Ovary (tissue), 1 donor: ENCODE results near the gene SSTR1.

Source experiments
- EP300 ChIP-seq: sonication (generic); formaldehyde crosslinking; IDR thresholded peaks from one replicate; pipeline ENCODE4 v1.6.1; 2017; ENCODE audit warnings: antibody characterized with exemption
- POLR2A ChIP-seq: fragments of 450-650 bp; IDR thresholded peaks from one replicate; pipeline ENCODE4 v1.6.1; 2017; ENCODE audit warnings: antibody characterized with exemption, mild to moderate bottlenecking, moderate library complexity

DNA sequence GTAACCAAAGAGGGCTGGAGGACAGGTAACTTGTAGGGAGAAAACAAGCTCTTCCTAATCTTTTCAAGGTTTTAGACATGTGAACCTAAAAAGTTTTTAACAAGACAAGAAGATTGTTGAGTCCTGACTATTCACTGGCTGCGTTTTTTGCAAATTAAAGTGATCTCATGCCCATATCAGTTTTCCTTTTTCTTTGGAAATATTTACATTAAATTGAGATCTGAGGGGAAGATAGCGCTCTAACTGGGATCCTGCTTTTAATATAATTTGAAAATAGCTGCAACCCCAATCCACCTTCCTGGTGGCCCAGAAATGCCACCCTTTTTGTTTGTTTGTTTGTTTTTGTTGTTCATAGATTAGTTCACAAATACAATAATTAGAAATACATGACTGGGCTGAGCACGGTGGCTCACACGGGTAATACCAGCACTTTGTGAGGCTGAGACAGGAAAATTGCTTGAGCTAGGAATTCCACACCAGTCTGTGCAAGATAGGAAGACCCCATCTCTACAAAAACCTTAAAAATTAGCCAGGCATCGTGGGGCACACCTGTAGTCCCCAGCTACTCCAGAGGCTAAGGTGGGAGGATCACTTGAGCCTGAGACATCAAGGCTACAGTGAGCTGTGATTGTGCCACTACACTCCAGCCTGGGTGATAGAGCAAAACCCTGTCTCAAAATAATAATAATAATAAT lies 2.4 kb upstream of the SSTR1 start:
- TF ChIP-seq EP300 (no peak), POLR2A (no peak)
